HepG2 (cell line): ENCODE measurements around the gene HAPLN1. TPM values are rescaled to one million over a fixed set of nuclear protein-coding genes. Genes with fewer than 3 reads are reported as not detected.

ENCODE experiments used
- ATM ChIP-seq: fragments of 450-650 bp; IDR thresholded peaks from 2 replicates; pipeline ENCODE4 v1.7.1; 2017; ENCODE audit warnings: mild to moderate bottlenecking, borderline replicate concordance
- EED ChIP-seq: sonication (generic); formaldehyde crosslinking; IDR thresholded peaks from 2 replicates; pipeline ENCODE4 v1.5.0; 2020; ENCODE audit warnings: mild to moderate bottlenecking, missing genetic modification reagents
- GABPA ChIP-seq, 2 experiments: IDR thresholded peaks; 2 replicates each; pipeline ENCODE4 v1.6.1; 2011 to 2016; ENCODE audit warnings: low read depth in 2 of 2, low read length in 1 of 2, missing biosample characterization in 1 of 2, missing genetic modification characterization in 1 of 2
- HOXD1 ChIP-seq: sonication (generic); formaldehyde crosslinking; IDR thresholded peaks from 2 replicates; pipeline ENCODE4 v1.5.0; 2020; ENCODE audit warnings: missing genetic modification reagents
- IKZF1 ChIP-seq: fragments of 450-650 bp; IDR thresholded peaks from 2 replicates; pipeline ENCODE4 v1.7.1; 2016
- KDM1A ChIP-seq: IDR thresholded peaks from 2 replicates; pipeline ENCODE4 v1.6.1; 2016; ENCODE audit warnings: missing compliant biosample characterization
- KDM2A ChIP-seq: sonication (generic); formaldehyde crosslinking; IDR thresholded peaks from 2 replicates; pipeline ENCODE4 v1.4.0; 2020; ENCODE audit warnings: low read depth, missing genetic modification reagents, borderline replicate concordance
- KDM5A ChIP-seq: fragments of 200-600 bp; sonication (generic); IDR thresholded peaks from 2 replicates; pipeline ENCODE4 v1.7.0; 2018; ENCODE audit warnings: antibody characterized with exemption, mild to moderate bottlenecking, low read length, borderline replicate concordance
- MTF2 ChIP-seq: sonication (generic); formaldehyde crosslinking; IDR thresholded peaks from 2 replicates; pipeline ENCODE4 v1.5.0; 2020; ENCODE audit warnings: missing genetic modification reagents, borderline replicate concordance
- PHF8 ChIP-seq: sonication (generic); formaldehyde crosslinking; IDR thresholded peaks from 2 replicates; pipeline ENCODE4 v1.5.0; 2020; ENCODE audit warnings: missing genetic modification reagents
- ZBTB8A ChIP-seq: sonication (generic); formaldehyde crosslinking; IDR thresholded peaks from 2 replicates; pipeline ENCODE4 v1.4.0; 2020; ENCODE audit warnings: mild to moderate bottlenecking, low read depth, missing genetic modification reagents, borderline replicate concordance
- ZNF24 ChIP-seq: fragments of 450-650 bp; IDR thresholded peaks from 2 replicates; pipeline ENCODE4 v1.6.1; 2017; ENCODE audit warnings: antibody characterized with exemption, mild to moderate bottlenecking
- ZNF30 ChIP-seq: sonication (generic); formaldehyde crosslinking; IDR thresholded peaks from 2 replicates; pipeline ENCODE4 v1.5.0; 2020; ENCODE audit warnings: mild to moderate bottlenecking, missing genetic modification reagents
- polyA plus RNA-seq, 8 experiments: library from polyadenylated mRNA; depleted of rRNA in 3 of 8; stranded (reverse) in 7 of 8; unstranded in 1 of 8; fragments of >200 nt; fragmentation: Illumina TruSeq in 4 of 8; extraction: Trizol in 4 of 8; gene quantifications; 2 replicates each; pipeline versions ENCODE4 v1.2.1 to v1.2.3, GENCODE V29; 2011 to 2016; ENCODE audit warnings: low read depth in 4 of 8, missing spikeins in 1 of 8, mixed read lengths in 1 of 8; ENCODE audit not compliant: insufficient read depth in 1 of 8
- total RNA-seq, 5 experiments: library from RNA; depleted of rRNA; stranded (reverse); fragments of >200 nt; fragmentation: Illumina TruSeq; extraction: Trizol; gene quantifications; 2 replicates each; pipeline ENCODE4 v1.2.3, GENCODE V29; 2016; ENCODE audit warnings: low read depth in 1 of 5
- TF ChIP-seq, protein P1 (sequence below): sonication (generic); formaldehyde crosslinking; IDR thresholded peaks from 2 replicates; pipeline ENCODE4 v1.4.0; 2020; ENCODE audit warnings: missing genetic modification reagents
- TF ChIP-seq, protein P2 (sequence below): IDR thresholded peaks from 2 replicates; pipeline ENCODE4 v1.6.1; 2016; ENCODE audit warnings: low read depth, control low read depth
- TF ChIP-seq, protein P3 (sequence below): sonication (generic); formaldehyde crosslinking; IDR thresholded peaks from 2 replicates; pipeline ENCODE4 v1.4.0; 2020; ENCODE audit warnings: mild to moderate bottlenecking, missing genetic modification reagents
- TF ChIP-seq, protein P4 (sequence below): sonication (generic); formaldehyde crosslinking; IDR thresholded peaks from 2 replicates; pipeline ENCODE4 v1.4.0; 2020; ENCODE audit warnings: mild to moderate bottlenecking, low read depth, missing genetic modification reagents

Gene HAPLN1
- total and polyA plus RNA-seq, 2 of the 13 experiments (the other 11 are each of a cell fraction or from before 2014, with no cell fraction given), result not detected

DNA sequence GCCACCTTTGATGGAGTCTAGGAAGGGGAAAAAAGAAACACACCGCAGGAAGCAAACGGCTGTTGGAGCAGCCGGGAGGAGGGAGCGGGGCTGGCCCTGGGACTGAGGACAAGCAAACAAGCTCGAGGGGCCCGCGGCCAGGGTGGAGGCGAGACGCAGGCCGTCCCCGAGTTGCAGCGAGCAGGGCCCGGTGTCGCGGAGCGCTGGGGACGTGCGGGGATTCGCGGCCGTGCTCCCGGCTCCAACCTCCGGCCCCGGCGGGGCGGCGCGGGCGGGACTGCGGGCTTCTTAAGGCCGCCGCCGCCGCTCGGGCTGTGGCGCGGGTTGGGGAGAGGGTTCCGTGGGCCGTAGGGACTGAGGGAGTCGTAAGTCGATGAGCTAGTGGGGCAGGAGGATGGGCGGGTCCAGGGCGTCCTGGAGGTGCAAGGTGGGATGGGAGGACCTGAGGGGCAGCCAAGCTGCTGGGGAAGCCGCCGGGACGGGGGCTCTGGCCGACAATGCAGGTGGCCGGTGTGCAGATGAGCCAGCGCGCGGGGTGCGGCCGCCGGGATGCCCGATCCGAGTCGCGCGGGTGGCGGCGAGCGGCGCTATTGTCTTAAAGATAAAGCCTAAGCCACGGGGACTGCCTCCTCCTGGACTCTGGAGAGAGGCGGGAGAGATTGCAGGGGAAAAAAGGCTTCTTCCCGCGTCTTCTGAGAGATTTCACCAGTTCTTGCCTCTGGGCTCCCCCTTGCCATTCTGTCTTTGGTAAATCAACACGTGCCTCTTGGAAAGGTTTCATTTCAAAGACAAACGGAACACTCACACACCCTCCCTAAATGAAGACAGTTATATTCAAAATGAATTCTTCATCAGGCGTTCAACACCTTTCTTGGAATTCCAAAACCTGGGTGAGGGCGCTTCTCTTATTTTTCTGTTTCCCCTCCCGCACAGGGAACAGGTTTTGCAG is 1.6 kb upstream of the HAPLN1 start (continued):
- TF ChIP-seq, protein P1, sequence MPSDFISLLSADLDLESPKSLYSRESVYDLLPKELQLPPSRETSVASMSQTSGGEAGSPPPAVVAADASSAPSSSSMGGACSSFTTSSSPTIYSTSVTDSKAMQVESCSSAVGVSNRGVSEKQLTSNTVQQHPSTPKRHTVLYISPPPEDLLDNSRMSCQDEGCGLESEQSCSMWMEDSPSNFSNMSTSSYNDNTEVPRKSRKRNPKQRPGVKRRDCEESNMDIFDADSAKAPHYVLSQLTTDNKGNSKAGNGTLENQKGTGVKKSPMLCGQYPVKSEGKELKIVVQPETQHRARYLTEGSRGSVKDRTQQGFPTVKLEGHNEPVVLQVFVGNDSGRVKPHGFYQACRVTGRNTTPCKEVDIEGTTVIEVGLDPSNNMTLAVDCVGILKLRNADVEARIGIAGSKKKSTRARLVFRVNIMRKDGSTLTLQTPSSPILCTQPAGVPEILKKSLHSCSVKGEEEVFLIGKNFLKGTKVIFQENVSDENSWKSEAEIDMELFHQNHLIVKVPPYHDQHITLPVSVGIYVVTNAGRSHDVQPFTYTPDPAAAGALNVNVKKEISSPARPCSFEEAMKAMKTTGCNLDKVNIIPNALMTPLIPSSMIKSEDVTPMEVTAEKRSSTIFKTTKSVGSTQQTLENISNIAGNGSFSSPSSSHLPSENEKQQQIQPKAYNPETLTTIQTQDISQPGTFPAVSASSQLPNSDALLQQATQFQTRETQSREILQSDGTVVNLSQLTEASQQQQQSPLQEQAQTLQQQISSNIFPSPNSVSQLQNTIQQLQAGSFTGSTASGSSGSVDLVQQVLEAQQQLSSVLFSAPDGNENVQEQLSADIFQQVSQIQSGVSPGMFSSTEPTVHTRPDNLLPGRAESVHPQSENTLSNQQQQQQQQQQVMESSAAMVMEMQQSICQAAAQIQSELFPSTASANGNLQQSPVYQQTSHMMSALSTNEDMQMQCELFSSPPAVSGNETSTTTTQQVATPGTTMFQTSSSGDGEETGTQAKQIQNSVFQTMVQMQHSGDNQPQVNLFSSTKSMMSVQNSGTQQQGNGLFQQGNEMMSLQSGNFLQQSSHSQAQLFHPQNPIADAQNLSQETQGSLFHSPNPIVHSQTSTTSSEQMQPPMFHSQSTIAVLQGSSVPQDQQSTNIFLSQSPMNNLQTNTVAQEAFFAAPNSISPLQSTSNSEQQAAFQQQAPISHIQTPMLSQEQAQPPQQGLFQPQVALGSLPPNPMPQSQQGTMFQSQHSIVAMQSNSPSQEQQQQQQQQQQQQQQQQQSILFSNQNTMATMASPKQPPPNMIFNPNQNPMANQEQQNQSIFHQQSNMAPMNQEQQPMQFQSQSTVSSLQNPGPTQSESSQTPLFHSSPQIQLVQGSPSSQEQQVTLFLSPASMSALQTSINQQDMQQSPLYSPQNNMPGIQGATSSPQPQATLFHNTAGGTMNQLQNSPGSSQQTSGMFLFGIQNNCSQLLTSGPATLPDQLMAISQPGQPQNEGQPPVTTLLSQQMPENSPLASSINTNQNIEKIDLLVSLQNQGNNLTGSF (CRISPR knock-in tag), result no peak
- TF ChIP-seq KDM5A, result no peak
- no peak for TF ChIP-seq ZNF30
- TF ChIP-seq HOXD1 (CRISPR knock-in tag), result no peak
- TF ChIP-seq, protein P2, sequence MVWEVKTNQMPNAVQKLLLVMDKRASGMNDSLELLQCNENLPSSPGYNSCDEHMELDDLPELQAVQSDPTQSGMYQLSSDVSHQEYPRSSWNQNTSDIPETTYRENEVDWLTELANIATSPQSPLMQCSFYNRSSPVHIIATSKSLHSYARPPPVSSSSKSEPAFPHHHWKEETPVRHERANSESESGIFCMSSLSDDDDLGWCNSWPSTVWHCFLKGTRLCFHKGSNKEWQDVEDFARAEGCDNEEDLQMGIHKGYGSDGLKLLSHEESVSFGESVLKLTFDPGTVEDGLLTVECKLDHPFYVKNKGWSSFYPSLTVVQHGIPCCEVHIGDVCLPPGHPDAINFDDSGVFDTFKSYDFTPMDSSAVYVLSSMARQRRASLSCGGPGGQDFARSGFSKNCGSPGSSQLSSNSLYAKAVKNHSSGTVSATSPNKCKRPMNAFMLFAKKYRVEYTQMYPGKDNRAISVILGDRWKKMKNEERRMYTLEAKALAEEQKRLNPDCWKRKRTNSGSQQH, result no peak
- TF ChIP-seq MTF2 (CRISPR knock-in tag), result 0 out of 2 replicates have a peak, but pooled peaks have one; percentile 72
- peak; percentile 79; the same call in 1 of the 2 replicates for TF ChIP-seq KDM2A (CRISPR knock-in tag)
- no peak for TF ChIP-seq KDM1A (CRISPR knock-in tag)
- no peak for TF ChIP-seq ZNF24
- no peak for TF ChIP-seq EED (CRISPR knock-in tag)
- TF ChIP-seq, protein P3, sequence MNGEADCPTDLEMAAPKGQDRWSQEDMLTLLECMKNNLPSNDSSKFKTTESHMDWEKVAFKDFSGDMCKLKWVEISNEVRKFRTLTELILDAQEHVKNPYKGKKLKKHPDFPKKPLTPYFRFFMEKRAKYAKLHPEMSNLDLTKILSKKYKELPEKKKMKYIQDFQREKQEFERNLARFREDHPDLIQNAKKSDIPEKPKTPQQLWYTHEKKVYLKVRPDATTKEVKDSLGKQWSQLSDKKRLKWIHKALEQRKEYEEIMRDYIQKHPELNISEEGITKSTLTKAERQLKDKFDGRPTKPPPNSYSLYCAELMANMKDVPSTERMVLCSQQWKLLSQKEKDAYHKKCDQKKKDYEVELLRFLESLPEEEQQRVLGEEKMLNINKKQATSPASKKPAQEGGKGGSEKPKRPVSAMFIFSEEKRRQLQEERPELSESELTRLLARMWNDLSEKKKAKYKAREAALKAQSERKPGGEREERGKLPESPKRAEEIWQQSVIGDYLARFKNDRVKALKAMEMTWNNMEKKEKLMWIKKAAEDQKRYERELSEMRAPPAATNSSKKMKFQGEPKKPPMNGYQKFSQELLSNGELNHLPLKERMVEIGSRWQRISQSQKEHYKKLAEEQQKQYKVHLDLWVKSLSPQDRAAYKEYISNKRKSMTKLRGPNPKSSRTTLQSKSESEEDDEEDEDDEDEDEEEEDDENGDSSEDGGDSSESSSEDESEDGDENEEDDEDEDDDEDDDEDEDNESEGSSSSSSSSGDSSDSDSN (CRISPR knock-in tag), result peak; percentile 88
- no peak for TF ChIP-seq GABPA (IDR thresholded peaks at IDR 0.05; ENCODE audit: low read depth, low read length)
- no peak for TF ChIP-seq GABPA (CRISPR knock-in tag; IDR thresholded peaks at IDR 0.05; ENCODE audit: low read depth)
- TF ChIP-seq ATM, result no peak
- TF ChIP-seq, protein P4, sequence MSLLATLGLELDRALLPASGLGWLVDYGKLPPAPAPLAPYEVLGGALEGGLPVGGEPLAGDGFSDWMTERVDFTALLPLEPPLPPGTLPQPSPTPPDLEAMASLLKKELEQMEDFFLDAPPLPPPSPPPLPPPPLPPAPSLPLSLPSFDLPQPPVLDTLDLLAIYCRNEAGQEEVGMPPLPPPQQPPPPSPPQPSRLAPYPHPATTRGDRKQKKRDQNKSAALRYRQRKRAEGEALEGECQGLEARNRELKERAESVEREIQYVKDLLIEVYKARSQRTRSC (CRISPR knock-in tag), result no peak
- TF ChIP-seq PHF8 (CRISPR knock-in tag), result no peak
- no peak for TF ChIP-seq IKZF1
- no peak for TF ChIP-seq ZBTB8A (CRISPR knock-in tag)
